GM19467 (cell line): ENCODE data around the gene KCND3.

Source experiments
- ATAC-seq: cut with Tn5 transposase; IDR thresholded peaks from one replicate; pipeline ENCODE4 v1.9.1; 2021; ENCODE audit warnings: mild to moderate bottlenecking, moderate library complexity; ENCODE audit not compliant: unreplicated experiment

The KCND3 gene

DNA sequence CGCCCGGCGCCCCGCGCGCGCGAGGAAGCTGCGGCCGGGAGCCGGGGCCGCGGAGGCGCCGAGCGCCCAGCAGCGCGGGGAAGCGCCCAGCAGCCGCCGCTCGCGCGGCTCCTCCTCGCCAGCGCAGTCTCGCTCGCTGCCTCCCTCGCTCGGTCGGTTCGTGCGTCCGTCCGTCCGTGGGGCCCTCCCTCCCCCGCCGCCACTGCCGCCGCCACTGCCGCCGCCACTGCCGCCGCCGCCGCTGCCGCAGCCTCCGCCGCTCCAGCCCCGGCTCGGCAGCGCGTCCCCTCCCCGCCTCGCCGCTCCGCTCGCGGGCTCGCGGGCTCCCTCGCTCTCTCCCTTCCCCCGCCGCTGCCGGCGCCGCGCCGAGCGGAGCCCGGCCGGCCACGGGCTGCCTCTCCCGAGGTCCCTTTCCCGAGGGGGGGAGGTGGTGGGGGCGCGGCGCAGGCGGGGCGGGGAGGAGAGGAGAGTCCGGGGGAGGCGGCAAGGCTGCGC lies at the start of gene KCND3:
Gene KCND3 (minus strand): TSS at position 138 of the 495 bp plus-strand sequence.
- ATAC-seq, result no peak

DNA sequence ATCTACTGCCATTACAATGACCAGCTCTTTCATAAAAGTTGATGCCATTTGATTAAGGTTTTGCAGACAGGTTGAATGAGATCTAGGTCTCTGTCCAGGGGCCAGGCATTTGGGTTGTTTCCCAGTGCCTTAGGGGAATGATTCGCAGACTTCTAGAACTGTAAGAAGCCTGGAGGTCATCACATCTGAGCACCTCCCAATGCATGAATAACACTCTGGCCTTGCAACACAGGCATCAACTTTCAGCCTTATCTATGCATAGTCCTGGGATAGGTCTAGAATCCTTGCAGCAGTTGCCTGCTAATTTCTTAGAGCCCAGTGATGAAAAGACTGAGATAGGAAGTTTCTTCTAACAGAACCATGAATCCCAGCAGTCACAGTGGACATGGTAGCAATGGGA lies 44.8 kb upstream of the KCND3 start:
- no peak for ATAC-seq

DNA sequence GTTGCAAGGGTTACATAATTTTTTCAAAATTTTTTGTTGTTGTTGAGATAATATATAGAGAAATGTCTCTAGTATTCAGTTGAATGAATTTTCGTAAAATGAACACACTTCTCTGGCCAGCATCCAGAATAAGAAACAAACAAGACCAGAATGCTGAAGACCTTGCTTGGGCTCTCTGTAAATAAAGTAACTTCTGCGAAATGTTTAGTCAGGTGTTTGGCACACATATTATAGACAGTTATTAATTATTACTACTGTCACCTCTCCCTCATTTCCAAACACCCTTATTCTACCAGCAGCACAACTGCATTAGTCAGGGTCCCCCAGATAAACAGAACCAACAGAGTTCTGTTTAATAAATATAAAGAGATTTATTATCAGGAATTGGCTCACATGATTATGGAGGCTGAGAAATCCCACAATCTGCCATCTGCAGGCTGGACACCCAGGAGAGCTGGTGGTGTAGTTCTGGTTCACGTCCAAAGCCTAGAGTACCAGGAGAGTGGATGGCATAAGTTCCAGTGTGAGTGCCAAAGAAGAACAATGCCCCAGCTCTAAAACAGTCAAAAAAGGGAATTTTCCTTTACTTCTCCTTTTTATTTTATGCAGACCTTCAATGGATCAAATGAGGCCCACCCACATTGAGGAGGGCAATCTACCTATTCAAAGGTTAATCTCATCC lies 44.1 kb upstream of the KCND3 start:
- ATAC-seq, result no peak

DNA sequence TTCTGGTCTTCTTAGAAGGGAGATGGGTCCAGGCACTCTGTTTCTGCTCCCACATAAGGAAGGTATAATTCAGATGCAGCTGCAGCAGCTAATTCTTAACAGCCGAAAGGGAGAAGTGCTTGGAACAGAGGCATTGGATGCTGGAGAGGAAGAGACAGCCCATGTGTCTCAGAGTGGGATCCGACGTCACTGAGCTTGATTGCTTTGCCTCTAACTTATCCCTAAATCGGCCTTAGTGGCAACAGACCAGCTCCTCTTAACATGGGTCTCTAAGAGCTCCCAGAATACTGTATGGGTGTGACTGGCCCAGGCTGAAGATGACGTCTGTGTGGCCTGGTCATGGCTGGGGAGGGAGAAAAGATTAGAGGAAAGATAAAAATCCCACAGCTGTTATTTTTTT lies 40.7 kb upstream of the KCND3 start:
- ATAC-seq, result no peak

DNA sequence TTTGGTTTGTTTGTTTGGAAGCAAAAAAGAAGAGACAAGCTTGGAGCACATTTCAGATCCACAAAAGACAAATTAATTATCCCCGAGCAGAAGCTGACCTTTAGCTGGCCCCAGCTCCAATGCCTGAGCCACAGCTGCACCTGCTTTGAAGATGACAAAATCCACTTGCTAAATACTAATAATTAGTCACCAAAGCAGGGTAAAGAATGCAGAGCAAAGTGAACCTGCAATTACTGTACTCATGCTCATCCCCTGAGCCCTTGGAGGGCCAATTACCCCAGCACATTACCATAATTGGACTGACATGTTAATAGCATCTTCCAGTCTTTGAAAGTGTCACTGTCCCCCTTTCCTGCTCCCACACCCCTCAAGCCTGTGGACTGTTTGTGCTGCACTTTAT lies 38.2 kb upstream of the KCND3 start:
- ATAC-seq, result no peak

DNA sequence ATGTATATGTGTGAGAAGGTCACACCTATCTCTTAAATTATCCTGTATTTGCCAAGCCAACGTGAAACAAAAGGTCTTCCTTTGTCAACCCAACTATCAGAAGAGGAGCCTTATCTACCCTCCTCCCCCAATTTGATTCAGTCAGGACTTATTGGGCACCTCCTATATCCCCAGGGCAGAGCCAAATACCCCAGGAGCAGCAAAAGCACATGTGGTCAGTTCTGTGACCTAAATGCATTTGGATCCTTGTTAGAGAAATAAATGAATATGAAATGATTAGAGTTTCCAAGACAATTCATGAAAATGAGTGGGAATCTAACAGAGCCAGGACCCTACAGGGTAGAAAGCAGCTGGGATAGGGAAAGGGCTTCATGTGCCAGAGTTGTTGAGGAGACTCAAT lies 37.0 kb upstream of the KCND3 start:
- no peak for ATAC-seq

- ATAC-seq, result no peak
Observed at GRCh38 chr1:112026016-112026415, 36.5 kb upstream of the KCND3 start.

DNA sequence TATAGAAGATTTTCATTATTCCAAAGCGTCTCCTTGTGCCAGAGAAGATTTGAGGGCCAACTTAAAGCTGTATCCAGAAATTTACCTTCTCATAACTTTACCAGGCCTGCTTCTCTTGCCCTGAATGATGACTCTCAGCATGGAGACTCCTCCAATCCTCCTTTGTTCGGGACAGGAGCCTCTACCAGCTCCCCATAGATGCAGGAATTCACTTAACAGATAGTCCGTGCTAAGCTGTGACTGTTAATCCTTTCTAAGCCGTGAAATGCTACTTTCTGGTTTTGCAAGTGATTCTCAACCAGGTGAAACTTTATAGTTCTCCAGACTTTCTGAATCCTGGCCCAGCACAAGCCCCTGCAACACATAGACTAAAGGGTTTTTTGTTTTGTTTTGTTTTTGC lies 31.8 kb upstream of the KCND3 start:
- no peak for ATAC-seq

DNA sequence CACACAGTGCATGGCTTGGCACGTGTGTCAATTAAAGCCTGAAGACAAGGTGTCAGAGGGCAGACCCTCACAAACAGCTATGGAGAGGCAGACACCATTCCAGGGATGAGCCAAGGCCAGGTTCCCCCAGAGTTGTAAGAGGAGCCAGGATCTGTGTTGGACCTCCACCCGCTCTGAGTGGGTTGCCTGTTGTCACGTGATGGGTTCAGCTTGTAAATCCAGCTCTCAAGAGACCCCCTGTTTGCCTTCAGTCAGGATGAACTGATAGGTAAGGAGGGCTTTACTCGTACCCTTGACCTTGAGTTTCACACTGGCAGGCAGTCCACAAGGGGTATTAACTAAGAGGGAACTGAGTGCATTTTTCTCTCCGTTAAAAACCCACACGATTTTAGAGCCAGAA lies 27.7 kb upstream of the KCND3 start:
- no peak for ATAC-seq

- ATAC-seq, result no peak
Observed at GRCh38 chr1:112012823-112013222, 23.4 kb upstream of the KCND3 start.

DNA sequence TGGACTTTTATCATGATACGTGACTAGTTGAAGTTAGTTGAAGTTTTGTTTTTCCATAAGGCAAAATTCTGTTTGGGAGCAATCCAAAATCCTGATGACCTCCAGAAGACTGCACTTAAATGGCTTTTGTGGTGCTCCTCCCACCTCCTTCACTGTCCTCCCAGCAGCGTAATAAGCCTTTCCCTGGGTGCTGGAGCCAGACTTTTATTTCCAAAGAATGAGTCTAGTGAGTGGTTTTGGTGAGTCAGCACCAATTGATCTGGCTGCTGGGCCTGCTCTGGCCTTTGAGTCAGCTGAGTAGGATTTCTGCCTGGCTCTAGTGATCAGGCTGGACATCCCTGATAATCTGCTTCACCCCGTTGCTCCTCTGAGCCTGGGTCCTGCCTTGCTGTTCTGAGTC lies 21.7 kb upstream of the KCND3 start:
- no peak for ATAC-seq

DNA sequence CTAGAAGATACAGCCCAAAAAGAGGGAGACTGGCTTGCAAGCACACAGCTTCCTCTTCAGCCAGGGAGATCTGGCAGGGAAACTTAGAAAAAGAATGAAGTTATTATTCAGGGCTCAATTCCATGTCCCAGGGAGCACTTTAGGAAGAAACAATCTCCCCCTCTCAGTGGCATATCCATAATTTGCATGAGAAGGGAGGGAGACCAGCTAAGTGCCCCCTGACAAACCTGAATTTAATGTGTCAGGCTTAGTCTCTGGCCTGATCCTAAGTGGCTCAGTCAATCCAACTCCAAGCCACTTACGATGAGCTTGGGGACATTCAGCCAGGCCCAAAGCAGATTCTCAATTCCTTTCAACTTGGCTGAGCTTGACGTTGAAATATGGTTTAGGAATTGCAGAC lies 17.7 kb upstream of the KCND3 start:
- no peak for ATAC-seq

DNA sequence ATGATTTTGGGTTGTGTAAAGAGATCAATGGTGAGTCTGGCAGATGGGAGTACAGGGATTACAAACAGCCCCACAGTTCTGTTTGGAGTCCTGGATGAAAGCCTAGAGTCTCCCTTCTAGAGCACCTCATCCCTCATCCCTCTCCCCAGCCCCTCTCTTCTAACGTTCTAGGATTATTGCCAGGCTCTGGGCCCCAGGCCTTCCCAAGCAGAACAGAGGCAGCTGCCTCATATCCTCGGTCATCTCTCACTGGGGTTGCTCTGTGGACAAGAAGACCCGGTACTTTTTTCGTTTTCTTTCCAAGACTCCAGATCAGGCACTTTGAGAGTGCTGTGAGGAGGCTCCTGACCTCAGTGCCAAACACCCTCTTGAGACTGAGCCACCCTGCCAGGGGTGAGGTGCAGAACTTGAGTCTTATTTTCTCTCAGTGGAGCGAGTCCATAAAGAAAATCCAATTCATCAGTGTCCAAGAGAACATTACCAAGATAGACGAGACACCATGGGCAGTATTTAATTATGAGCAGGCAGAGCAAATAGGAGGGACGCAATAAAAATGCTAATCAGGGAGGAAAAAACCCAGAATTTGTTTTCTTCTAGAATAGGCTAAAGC lies 17.1 kb upstream of the KCND3 start:
- no peak for ATAC-seq

DNA sequence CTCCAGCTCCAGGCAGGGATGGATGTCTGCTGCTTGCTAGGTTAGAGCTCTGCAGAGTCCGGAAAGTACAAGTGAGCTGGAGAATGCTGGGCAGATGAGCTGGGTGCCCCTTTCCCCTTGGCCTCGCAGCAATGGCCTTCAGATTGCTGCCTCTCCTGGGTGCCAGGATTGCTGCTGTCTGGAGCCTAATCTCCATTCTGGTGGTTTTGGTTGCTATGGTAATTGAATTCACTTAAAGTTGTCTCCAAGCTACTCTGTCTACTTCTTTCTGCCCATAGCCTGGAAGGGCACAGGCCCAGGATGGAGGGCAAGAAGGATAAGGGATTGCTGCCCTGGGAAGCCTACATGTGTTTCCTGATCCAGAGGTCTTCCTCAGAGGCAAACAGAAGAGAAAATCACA lies 14.6 kb upstream of the KCND3 start:
- ATAC-seq, result no peak

DNA sequence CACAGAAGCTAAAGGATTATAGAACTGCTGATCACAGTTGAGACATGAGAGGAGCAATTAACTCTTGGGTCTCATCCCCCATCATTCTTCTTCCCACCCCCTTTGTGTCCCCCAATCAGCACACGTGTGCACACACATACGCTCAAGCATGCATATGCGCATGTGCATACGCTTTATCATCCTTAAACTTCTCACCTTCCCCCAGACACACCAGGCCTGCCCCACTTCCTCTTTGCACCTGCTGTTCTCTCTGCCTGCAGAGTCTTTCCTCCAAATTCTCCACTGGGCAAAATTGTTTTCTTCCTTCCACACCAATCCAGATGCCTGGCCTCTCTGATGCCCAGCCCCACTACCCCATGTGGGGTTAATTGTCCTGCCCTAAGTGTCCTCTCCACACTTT lies 13.0 kb upstream of the KCND3 start:
- ATAC-seq, result no peak

DNA sequence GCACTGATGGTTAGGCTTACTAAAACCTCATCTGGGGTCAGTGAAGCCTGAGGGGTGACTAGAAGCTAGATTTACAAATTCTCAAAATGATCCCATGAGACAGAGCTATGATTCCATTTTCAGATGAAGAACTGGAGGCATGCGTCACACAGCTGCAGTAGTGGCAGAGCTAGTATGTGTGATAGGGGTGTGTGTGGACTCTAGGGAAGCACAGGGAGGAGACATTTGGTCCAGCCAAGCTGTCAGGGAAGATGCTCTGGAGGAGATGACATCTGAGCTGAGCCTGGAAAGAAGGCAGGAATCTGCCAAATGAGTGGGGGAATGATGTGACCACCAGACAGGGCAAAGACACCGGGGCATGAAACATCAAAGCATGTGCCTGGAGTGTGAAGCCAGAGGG lies 12.0 kb upstream of the KCND3 start:
- ATAC-seq, result no peak

DNA sequence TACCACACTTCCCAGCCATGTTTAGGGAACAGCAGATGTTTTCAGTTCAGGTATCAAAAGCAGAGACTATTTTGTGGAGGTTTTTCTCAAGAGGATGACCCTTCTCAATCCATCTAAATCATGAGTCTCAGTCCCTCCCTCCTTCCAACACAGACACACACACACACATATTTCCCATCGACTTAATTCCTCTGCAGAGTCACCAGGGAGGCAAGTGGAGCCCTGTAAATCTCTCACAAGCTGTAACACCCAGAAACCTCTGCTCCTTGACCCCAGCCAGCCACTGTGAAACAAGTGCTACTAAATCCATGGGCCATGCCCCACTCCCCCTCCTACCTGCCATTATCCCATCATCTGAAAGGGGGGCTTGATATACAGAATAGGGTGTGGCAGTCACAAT lies 10.6 kb upstream of the KCND3 start:
- ATAC-seq, result no peak

GRCh38 chr1:111998332-111998731 lies 8.9 kb upstream of the KCND3 start:
- ATAC-seq, result no peak

DNA sequence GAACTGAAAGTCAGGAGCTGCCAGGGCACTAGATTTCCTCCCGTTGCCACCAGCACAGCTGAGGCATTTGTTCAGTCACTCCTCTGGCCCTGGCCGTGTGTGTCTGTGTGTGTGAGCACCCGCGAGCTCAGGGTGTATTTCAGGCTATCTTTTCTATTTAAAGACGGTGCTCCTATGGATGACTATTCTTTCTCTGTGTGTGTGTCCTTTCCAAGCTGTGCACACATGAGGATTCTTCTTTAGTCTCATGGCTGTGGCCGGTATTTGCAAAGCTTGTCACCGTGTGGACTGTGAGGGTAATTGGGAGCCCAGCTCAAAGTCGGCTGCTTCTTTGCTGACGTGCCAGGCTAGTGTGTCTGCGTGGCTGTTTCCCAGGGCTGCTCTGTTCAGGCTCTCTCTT lies 3.0 kb upstream of the KCND3 start:
- no peak for ATAC-seq

- ATAC-seq, result no peak
Observed at GRCh38 chr1:111990878-111991718, 1.6 kb upstream of the KCND3 start.

- no peak for ATAC-seq
Observed at GRCh38 chr1:111990026-111990877, 784 bp upstream of the KCND3 start.
